ENCODE measurements around the gene DUOX2. TPM values are rescaled to one million over a fixed set of nuclear protein-coding genes. Genes with fewer than 3 reads are reported as not detected.
"Not testable (repeated sequence)": the region's sequence is repeated elsewhere in the genome, so short reads cannot be mapped to it uniquely, and the experiment has no call there.

The DUOX2 gene
- total RNA-seq, 4 donors from 2014 or later: 0.19 to 3.3 (median 1.6) TPM

GRCh38 chr15:45048794-45049631 lies 65.0 kb downstream of the DUOX2 start:
- peak overlapping the region in 3 of 4 donors; percentile 30 to 72 (median 69) for H3K27ac ChIP-seq

GRCh38 chr15:45048449-45048793 lies 65.6 kb downstream of the DUOX2 start:
- H3K4me3 ChIP-seq, H3K27me3 ChIP-seq, H3K9me3 ChIP-seq, H3K36me3 ChIP-seq, H3K4me1 ChIP-seq, DNase-seq: not testable (repeated sequence)
- peak overlapping the region in 2 of 4 donors; percentile 69 to 72 for H3K27ac ChIP-seq

More at GRCh38 chr15:45048794-45049631, 65.0 kb downstream of the DUOX2 start:
- H3K4me1 ChIP-seq: no peaks in the 10 kb centered on the region
- peak in 2 of 3 donors; percentile 64 to 69 for DNase-seq
- no peaks in the 10 kb centered on the region for H3K36me3 ChIP-seq
- TF ChIP-seq POLR2A (IDR thresholded peaks at IDR 0.05) (no peak), CTCF (IDR thresholded peaks at IDR 0.05) (no peak)
- no peaks in the 10 kb centered on the region for H3K9me3 ChIP-seq
- H3K27me3 ChIP-seq: no peaks in the 10 kb centered on the region
- H3K4me3 ChIP-seq: no peak overlapping the region

GRCh38 chr15:45044270-45044669 lies 69.7 kb downstream of the DUOX2 start:
- not testable (repeated sequence) for H3K27ac ChIP-seq, H3K36me3 ChIP-seq, DNase-seq, H3K4me3 ChIP-seq, H3K4me1 ChIP-seq, H3K9me3 ChIP-seq, H3K27me3 ChIP-seq

- H3K36me3 ChIP-seq, H3K4me3 ChIP-seq, H3K27ac ChIP-seq, H3K9me3 ChIP-seq, DNase-seq, H3K4me1 ChIP-seq, H3K27me3 ChIP-seq: not testable (repeated sequence)
These were observed 71.1 kb downstream of the DUOX2 start for GRCh38 chr15:45042859-45043258.

Small RNA genes lying within 50 kb of the gene (small RNA-seq; reads per million reads assigned to genes)
- gene RF00019: 0 reads per million in 2 donors

Other genes starting within 250 kb of the DUOX2 start
- not detected for gene TERB2, start 157.5 kb downstream of the DUOX2 start, total RNA-seq
- 10 to 100 TPM in 2 of 4 donors, 1 to 10 TPM in 2; 6.3 to 39.6 (median 10.6) TPM for gene SORD, start 91.0 kb downstream of the DUOX2 start, total RNA-seq
- gene DUOXA2, start 154 bp upstream of the DUOX2 start, total RNA-seq: under 1 TPM in 1 of 4 donors, not detected in 3; 0.67 TPM
- 1 to 10 TPM in 1 of 4 donors, not detected in 3; 1.2 TPM for gene DUOXA1, start 15.7 kb upstream of the DUOX2 start, total RNA-seq
- under 1 TPM in 2 of 4 donors, not detected in 2; 0.35 to 0.54 TPM for gene DUOX1, start 15.8 kb upstream of the DUOX2 start, total RNA-seq
- 10 to 100 TPM in 2 of 4 donors, 1 to 10 TPM in 2; 5.8 to 20.6 (median 11.2) TPM for gene SHF, start 73.8 kb upstream of the DUOX2 start, total RNA-seq
- 10 to 100 TPM in 3 of 4 donors, under 1 TPM in 1; 0.83 to 75.1 (median 64.6) TPM for gene SLC28A2, start 138.1 kb upstream of the DUOX2 start, total RNA-seq